ENCODE results near the gene MORN3. TPM values are rescaled to one million over a fixed set of nuclear protein-coding genes. Genes with fewer than 3 reads are reported as not detected.

MORN3 gene
- total and polyA plus RNA-seq, 9 of the 15 experiments (the other 6 are each of a cell fraction or from before 2014, with no cell fraction given) = 0.09 to 0.27 (median 0.20) TPM

DNA sequence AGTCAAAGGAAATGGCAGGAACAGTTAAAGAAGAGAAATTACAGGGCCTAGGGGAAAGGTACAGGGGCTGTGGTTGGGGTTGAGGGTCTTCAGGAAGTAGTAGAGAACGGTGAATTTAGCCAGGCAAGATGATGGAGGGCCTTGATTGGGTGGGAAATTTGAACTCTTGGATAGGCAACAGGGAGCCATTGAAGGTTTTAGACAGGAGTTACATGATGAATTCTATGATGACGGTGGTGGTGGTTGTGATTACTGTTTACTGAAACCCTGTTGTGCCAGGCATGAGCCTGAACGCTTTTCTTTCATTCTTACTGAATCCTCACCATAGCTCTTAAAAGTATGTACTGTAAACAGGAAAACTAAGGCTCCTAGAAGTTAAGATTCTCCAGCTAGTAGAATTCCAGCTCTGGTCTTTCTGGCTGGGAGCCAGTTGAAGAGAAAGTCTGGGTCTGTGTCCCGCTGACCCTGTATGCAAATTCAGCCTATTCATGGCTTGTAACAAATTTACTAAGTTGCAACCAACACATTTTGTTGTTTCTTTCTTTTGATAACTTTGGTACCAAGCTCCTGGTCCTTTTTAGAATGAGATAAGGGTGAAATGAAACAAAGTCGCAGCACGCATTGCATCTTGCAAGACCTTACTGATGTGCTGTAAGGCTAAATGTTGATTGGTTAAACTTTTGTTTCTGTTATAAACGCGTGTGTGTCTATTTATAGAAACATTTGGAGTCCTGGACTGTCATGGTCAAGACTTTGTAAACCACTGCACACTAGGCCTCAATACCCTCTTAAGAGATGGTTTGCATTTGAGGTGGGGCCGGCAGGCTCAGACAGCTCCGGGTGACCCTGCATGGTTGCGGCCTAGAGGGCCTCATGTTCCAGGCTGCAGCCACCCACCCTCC, 37.1 kb downstream of the MORN3 start (continued):
- peak; percentile 53 for TF ChIP-seq ZFP36 (IDR thresholded peaks at IDR 0.05; ENCODE audit: low read depth, low read length, partially characterized antibody)

DNA sequence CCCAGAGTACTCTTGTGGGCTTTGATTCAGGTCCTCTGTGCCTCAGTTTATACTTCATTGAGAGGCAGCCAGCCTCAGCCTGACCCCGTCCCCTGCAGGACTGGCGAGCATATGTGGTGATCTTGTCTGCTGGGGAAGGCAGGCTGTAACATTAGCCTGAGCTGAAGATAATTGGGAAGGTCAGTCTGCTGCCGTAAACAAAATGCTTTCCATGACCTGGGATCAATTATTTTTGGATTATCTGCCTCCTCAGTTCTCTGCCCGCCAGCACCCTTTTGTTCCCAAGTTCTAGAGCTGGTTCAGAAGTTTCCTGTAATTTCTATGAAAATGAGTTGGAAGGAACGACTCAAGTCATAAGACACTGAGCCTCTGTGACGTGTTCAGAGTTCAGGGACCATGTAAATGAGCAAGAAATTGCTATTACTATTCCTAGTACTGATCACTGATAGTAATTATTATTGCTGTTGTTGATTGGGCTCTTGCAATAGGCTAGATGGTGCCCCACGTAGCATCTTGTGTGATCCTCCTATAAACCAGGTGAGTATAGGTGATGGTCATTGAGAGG, 38.6 kb downstream of the MORN3 start:
- in situ Hi-C loops (cut with MboI) (no loop called here), intact Hi-C loops (cut with micrococcal nuclease) (no loop called here)
- 85% methylated on average over 7 of the region's 7 CpGs for WGBS (ENCODE audit: insufficient coverage, low coverage, missing lambda C conversion rate)
- POLR2A ChIA-PET = interaction anchor here (0.9 to 2.0 kb wide), 4 partner anchors 11 to 47 kb away, joined by 3 to 6 read pairs (median 4); no protein-coding TSS in a partner anchor
- Histone ChIP-seq H3K79me2 (ENCODE audit: control insufficient read depth, insufficient read depth, low read length) (peaks cover 67% of the 10 kb centered on the region), H3K27ac (ENCODE audit: extremely low read depth, low read depth, low read length) (no peak overlapping the region), H3K9me1 (ENCODE audit: control insufficient read depth, insufficient read depth, low read length) (no peaks in the 10 kb centered on the region), H3K9ac (ENCODE audit: insufficient read depth in 1 of 2, low read depth in 2 of 2, low read length in 2 of 2) (peak overlapping the region in 1 of 2 experiments; percentile 53; a peak in 1 of 4 replicates), H3K36me3 (ENCODE audit: control insufficient read depth, insufficient read depth, low read length) (peaks cover 26% of the 10 kb centered on the region; the same call in 1 of the 3 replicates), H3K4me3 (no peak overlapping the region), H2AFZ (ENCODE audit: low read depth, low read length) (no peak overlapping the region), H3K9me3 (replicated peaks; ENCODE audit: control insufficient read depth, insufficient read depth, low read depth, low read length) (no peaks in the 10 kb centered on the region), H3K27me3 (ENCODE audit: control insufficient read depth in 2 of 2, insufficient read depth in 2 of 2, low read length in 2 of 2) (no peaks in the 10 kb centered on the region), H3K4me1 (replicated peaks in 1 of 2; ENCODE audit: control insufficient read depth in 2 of 2, insufficient read depth in 2 of 2, low read length in 2 of 2) (peaks cover 46 to 50% of the 10 kb centered on the region in 2 experiments), H4K20me1 (replicated peaks; ENCODE audit: control insufficient read depth, insufficient read depth, low read length) (peaks cover 8% of the 10 kb centered on the region), H3K4me2 (ENCODE audit: insufficient read depth, low read length) (no peak overlapping the region)
- CTCF ChIA-PET (ENCODE audit: low intra/inter-chr PET ratio) = no interaction called here
- FAIRE-seq (no peak), DNase-seq (ENCODE audit: extremely low read depth in 1 of 4, low spot score in 3 of 4) (no peak), ATAC-seq (no peak)
- BruUV-seq (replicated peaks) = no TSS peak
- TF ChIP-seq BCLAF1 (IDR thresholded peaks at IDR 0.05; ENCODE audit: borderline replicate concordance in 1 of 2, control insufficient read depth in 1 of 2, low read depth in 2 of 2, low read length in 1 of 2) (no peak), RBM39 (optimal IDR thresholded peaks at IDR 0.05; ENCODE audit: low read depth, low read length) (no peak), STAT6 (CRISPR knock-in tag; IDR thresholded peaks at IDR 0.05) (no peak), LCOR (CRISPR knock-in tag; IDR thresholded peaks at IDR 0.05) (no peak), TAF15 (IDR thresholded peaks at IDR 0.05; ENCODE audit: low read depth, low read length) (no peak)
